GM21447 (cell line): Measurements from ENCODE around the gene ADGRG1.
A peak's percentile ranks its signal among the peaks of the same experiment; 100 is the strongest.

Experiments
- ATAC-seq: cut with Tn5 transposase; IDR thresholded peaks from one replicate; pipeline ENCODE4 v1.9.1; 2021; ENCODE audit not compliant: unreplicated experiment

Gene ADGRG1

DNA sequence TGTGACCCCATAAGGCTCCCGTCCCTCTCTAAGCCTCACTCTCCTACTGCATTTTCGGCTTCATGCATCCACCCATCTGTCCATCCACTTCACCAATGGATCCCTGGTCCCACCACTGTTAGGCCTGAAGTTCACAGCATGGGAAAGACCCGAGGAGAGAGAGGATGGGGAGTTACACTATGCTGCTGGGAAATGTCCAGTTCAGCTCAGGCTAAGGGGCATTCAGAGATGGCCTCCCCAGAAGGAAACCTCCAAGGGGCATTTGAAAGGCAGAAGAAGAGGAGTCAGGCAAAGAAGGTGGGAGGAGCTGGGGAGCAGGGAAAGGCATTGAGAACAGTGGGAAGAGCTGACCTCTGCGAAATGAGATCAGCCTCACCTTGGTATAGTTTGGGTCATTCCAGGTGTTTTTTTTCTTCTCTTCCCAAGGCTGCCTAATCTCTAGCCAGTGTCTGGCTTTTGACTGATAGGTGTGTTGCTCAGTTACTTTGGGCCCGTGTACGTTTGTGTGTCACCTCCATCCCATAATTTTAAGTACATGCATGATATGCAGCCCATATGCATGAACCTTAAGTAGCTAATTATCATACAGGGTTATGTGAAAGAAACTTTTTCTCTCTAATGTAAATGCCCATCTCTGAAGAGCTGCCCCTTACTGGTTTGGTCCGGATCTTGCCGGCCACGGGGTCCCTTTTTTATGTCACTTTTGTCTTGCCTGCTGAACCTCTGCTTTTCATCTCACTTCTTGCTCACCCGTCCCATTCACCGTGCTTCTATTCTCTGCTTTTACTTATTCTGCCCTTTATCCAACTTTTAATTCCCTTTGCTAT is 54.6 kb downstream of the ADGRG1 start:
- ATAC-seq: no peak

DNA sequence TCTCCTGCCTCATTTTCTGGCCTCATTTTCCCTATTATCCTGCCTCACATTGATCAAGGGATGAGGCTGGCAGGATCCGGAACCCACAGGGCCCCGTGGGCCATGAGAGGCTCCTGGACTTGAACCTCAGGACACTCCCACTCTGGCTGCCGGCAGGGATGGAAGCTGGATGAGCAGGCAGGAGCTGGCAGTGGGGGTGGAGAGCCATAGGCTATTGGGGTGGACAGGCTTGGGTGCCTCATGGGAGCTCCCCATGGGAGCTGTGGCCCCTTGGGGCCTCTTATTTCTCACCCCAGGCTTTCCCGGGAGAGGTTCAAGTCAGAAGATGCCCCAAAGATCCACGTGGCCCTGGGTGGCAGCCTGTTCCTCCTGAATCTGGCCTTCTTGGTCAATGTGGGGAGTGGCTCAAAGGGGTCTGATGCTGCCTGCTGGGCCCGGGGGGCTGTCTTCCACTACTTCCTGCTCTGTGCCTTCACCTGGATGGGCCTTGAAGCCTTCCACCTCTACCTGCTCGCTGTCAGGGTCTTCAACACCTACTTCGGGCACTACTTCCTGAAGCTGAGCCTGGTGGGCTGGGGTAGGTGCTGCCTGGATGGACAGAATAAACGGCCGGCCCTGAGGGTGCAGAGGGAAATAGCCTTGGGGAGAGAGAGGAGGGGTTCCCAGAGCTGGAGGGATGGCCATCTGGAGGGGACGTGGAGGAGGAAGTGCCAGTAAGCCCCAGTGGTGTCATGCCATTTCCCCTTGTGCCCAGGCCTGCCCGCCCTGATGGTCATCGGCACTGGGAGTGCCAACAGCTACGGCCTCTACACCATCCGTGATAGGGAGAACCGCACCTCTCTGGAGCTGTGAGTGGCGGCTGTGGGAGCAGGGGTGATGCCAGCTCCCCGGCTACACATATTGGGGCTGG is 55.5 kb downstream of the ADGRG1 start:
- ATAC-seq: no peak

DNA sequence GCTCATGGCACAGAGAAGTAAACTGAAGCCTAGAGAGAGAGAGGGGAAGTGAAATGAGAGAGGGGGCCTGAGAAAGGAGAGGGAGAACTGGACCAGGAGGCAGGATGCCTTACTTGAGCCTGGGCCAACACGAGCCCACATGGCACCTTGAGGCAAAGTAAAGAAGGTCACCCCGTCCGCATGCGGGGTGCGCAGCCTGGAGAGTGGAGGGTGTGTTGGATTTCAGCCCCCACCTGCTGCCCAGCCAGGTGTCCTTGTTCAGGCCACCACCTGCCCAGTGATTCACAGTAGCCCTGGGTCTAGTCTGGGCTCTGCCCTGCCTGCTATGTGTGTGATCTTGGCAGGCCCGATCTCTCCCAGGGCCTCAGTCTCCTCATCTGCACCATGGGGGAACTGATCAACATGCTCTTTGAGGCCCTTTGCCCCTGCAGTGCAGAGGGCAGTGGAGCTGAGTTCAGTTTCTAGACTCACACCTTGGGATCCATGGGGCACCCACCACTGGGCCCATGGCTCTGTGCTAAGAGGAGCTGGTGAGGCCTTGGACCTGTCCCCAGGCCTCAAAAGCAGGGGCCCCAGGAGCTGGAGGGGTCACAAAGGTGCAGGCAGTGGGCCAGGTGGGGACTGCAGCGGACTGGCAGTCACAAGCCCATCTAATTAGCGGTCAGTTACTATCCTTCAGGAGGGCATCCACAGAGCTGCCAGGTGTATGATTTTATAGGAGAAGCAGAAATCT is 56.4 kb downstream of the ADGRG1 start:
- ATAC-seq: no peak

DNA sequence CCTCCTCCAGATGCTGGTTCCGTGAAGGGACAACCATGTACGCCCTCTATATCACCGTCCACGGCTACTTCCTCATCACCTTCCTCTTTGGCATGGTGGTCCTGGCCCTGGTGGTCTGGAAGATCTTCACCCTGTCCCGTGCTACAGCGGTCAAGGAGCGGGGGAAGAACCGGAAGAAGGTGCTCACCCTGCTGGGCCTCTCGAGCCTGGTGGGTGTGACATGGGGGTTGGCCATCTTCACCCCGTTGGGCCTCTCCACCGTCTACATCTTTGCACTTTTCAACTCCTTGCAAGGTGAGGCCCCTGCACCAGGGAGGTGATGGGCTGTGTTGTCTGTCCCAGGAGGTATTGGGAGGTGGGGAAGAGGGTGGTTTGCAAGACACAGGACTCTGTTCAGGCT is 57.2 kb downstream of the ADGRG1 start:
- ATAC-seq: no peak

DNA sequence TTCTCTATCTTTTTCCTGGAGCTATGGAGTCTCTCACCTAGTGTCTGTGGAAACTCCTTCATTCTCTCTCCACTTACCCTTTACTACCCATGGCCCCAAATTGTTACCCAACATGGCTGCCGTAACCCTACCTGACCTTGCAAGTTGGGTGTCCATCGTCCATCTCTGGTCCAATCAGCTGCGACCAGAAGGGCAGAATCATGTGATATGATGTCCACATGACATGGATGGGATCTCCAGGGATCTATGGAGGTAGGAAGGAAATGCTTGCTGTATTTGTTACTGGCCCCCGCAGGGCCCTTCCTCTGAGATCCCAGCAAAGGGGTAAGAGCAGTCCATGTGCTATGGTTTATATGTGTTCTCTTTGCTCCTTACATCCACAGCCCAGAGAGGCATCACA is 58.1 kb downstream of the ADGRG1 start:
- no peak for ATAC-seq

DNA sequence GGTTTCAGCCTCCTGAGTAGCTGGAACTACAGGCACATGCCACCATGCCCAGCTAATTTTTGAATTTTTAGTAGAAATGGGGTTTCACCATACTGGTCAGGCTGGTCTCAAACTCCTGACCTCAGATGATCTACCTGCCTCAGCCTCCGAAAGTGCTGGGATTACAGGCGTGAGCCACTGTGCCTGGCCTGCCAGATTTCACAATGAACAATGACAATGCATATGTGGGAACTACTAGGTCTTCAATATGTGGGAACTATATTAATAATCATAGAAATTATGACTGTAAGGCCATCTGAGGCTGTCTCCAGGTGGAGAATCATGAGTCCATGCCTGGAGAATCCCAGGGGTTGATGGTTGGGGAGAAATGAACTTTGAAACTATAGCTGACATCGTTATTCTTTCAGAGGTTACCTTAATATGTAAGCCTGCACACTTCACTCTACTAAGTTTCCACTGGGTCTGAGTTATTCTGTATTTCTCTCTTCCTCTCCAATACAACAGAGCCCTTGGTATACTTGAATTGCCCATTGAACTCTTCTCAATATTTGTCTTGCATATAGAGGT is 59.0 kb downstream of the ADGRG1 start:
- ATAC-seq: no peak

DNA sequence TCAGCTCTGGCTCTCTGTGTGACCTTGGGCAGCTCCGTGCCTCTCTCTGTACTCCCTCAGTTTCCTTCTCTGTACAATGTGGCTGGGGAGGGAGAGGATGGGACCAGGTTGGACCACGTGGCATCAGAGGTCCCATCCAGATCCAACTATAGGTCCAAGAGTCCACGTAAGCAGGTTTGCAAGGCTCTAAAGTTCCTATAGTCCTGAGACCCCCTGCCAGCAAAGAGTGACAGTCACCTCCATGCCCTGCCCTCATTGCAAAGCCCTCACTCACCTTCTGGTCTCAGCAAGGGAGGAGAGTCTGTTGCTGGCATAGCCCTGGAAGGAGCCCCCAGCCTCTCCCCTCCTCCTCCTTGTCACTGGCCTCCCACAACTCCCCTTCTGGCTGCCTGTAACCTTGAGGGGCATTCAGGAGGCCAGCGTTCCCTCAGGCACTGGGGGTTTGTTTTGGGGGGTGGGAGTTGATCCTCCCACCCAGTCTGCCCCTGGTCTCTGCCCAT is 60.1 kb downstream of the ADGRG1 start:
- no peak for ATAC-seq

DNA sequence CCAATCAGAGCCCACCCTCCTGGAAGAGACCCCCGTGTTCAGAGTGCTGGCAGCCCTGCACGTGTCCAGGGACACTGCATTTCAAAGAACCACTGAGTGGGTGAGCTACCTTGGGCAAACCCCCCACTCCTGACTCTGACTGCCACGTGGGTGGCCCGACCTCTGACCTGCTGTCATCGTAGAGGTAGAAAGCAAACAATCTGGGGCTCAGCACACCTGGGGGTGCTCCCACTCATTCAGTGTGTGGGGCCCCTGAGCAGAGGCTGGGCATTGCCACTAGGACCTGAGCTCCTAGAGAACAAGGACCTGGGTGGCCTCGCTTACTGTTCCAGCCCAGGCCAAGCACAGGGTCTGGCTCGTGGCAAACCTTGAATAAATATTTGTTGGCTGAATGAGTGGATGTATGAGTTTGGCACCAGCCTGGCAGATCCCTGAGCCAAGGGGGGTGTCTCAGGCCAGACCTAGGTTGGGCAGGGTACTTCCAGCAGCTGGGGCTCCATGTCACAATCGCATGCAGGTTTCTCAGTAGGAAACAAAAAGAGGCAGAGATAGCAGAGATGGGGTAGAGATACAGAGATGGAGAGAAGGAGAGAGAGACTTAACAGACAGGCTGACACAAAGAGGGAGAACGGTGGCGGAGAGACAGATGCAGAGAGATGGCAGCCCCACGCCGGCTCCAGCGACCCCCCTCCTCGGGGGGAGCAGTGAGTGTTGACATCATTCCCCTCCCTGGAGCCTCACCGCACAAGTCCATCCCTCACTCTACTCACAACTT is 60.7 kb downstream of the ADGRG1 start:
- no peak for ATAC-seq

DNA sequence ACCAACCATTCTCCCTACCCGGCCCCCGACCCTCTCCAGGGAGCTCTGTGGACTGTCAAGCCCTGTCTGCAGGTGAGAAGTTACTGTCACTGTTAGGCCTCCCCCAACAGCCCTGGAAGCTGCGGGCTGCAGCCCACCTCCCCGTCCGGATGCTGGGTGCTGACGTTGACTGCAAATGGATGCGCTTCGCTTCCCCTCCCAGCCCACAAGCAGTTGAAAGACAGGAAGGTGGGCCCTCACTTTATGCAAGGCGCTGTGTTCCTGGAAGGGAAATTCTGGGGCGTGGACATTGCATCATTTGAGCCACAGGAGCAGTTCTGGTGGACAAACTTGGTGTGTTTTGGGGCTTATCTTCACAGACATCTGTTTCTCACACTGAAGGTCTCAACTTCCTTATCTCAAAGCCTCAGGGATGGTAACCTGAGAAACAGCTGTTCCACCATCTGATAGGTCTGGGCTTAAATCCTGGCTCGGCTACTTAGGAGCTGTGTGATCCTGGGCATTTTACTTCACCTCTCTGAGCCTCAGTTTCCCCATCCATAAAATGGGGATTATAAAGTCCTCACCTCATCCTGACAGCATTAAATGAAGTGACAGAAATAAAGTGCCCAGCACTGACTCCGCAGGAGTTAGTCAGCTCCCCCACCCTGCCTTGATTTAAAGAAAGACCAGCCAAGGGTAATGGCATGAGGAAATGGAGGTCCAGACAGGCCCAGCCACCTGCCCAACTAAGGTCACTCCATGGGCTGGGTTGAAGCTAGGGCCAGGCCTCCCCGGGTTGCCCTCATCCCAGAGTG is 61.5 kb downstream of the ADGRG1 start:
- ATAC-seq: peak; percentile 78

DNA sequence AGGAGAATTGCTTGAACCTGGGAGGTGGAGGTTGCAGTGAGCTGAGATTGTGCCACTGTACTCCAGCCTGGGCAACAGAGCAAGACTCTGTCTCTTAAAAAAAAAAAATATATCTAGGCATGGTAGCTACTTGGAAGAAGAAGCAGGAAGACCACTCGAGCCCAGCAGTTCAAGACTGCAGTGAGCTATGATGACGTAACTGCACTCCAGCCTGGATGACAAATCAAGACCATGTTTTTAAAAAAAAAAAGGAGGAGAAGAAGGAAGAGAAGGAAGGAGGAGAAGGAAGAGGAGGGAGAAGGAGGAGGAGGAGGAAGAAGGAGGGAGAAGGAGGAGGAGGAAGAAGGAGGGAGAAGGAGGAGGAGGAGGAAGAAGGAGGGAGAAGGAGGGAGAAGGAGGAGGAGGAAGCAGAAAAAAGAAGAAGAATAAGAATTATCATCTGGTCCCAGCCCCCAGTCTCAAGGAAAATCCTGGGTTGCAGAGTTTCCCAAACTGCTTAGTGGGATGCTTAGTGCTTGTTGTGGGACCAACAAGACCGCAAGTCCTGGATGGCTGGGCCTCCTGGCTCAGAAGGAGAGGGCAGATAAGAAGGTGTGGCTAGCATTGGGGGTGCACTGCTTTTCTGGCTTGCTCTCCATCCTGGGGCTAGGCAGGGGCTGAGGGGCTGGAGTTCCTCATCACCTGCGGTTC is 62.5 kb downstream of the ADGRG1 start:
- ATAC-seq: no peak

DNA sequence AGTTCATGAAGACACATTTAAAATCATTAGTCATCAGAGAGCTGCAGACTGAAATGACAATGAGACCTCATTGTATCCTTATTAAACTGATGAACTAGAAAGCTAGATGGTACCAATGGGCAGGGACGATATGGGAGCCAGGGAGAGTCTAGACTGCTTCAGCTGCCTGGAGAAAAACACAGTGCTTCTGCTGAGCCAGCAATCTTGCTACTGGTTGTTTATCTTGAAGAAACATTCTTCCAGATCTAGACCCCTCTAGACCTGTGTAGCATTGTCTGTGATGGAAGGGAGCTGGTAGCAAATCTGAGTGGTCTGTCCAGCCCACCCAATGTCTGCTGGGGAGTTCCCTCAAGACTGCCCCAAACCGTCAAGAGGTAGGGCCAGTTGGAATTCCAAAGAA is 64.2 kb downstream of the ADGRG1 start:
- no peak for ATAC-seq

DNA sequence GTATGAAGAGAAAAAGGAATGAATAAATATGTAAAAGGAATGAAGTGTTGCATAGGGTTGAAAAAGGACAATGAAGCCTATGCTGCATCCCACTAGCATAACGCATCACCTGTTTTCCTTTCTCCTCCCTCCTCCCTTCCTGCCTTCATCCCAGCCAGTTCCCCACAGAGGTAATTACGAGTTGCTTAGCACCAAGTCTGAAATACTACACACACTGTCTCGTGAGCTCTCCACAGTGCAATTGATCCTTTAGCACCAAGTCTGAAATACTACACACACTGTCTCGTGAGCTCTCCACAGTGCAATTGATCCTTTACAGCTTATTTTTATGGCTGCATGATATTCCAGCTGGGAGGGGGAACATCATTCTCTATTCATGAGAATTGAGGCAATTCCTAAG is 65.1 kb downstream of the ADGRG1 start:
- no peak for ATAC-seq

DNA sequence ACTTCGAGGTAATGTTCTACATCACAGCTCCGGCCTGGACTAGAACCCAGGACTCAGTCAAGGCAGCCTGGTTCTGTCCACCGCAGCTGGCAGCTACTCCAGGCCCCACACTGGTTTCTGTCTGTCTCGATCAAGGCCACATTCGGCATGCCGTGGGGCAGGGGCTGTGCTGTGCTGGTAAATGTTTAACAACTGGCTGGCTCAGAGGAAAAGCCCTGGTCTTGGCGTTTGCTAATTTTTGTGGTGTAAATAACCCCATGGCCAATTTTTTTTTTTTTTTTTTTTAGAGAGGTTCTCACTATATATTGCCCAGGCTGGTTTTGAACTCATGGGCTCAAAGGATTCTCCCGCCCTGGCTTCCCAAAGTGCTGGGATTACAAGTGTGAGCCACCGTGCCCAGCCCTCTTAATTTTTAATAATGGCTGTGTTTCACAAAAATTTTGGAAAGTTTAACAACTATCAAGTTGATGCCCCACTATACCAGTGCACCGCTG is 65.8 kb downstream of the ADGRG1 start:
- no peak for ATAC-seq

DNA sequence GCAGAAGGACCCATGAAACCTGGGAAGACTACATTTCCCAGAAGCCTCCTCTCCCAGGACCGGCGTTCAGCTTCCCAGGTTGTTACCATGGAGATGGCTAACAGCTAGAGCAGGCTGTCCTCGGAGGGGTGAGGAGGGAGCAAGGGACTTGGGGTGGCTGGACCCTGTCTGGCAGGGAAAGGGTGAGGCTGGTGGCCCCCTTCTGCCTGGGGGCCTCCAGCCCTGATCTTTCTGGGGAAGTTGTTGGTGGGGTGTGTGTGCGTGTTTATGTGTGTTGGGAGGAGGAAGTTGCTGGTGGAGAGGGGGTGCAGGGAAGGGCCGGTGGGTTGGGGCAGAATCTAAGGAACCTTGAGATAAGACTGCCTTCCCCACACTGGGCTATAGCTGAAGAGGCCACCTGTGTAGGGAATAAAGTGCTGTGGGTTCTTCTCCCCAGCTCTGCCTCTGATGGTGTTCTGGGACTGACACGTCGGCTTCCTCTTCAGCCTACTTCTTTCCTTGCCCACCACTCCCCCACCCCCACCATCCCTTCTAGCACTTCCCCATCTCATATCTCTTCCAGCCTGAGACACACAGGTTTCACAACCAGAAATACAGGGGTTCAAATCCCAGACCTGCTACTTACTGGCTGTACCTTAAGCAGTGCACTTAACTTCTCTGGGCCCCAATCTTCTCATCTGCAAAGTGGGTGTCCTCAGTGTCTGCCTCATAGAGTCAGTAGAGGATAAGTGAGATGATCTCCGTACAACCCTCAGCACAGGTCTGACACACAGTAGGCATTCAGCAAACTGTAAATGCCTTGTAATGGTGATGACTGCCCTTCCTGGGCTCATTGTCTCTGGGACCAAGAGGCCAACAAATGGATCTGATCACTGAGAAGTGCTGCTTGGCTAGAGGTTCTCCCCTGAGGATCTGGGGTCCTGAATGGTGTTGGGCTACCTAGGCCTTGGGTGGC is 66.6 kb downstream of the ADGRG1 start, which contains the start of gene DRC7:
TSS of gene DRC7 (plus strand) at position 82 of the 955 bp plus-strand sequence. CDS start 3,144 bp downstream, outside the sequence.
- no peak for ATAC-seq

DNA sequence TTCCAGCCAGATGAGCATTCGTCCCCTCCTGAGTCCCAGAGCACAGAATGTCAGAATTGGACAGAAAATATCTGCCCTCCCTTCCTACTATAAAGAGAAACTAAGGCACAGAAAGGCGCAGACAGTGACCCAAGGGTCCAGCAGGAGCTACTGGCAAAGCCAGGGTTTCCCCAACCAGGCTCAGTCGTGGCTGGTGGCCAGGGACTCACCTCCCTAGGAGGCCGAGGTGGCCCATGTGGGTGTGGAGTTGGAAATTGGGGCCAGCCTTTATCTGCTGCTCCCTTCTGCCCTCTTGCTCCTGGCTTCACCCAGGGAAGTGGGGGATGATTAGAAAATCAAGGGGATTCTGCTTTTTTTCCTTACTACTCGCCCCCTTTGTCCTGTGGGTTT is 67.2 kb downstream of the ADGRG1 start:
- ATAC-seq: no peak

DNA sequence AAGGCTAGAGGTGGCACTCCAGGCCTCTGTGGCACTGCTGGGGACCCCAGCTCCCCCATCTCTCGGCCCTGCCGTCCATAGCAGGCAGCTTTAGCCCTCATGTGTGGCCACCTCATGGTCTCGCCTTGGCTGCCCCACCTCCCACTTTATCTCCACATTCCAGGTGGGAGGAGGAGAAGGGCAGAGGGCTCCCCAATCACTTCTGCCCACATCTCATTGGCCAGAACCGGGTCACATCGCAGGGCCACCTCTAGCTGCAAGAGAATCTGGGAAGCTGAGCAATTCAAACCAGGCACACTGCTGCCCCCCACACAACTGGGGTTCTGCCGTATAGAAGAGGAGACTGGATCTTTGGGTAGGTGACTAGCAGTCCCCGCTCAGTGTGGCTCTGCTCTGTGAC is 67.8 kb downstream of the ADGRG1 start:
- ATAC-seq: no peak

DNA sequence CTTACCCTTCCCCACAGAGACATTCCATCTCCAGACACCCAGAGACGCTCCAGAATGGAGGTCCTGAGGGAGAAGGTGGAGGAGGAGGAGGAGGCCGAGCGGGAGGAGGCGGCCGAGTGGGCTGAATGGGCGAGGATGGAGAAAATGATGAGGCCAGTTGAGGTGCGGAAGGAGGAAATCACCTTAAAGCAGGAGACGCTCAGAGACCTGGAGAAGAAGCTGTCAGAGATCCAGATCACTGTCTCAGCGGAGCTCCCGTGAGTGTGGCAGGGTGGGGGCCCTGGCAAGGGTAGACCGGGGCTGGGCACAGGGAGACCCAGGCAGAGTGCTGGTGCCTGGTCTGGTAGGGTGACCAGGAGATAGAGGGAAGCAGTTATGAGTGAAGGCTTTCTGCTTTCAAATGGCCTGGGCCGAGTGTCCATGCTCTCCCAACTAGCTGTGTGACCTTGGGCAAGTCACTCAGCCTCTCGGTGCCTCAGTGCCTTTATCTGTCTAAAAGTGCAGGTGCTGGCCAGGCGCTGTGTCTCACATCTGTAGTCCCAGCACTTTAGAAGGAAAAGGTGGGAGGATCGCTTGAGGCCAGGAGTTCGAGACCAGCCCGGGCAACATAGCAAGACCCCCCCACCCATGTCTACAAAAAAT is 69.6 kb downstream of the ADGRG1 start:
- no peak for ATAC-seq
